Measurements from ENCODE around the gene ARMC9. TPM values are rescaled to one million over a fixed set of nuclear protein-coding genes. Genes with fewer than 3 reads are reported as not detected.

Gene ARMC9
- total and polyA plus RNA-seq, 2 experiments from 2014 or later, result 15.1 to 17.3 TPM

GRCh38 chr2:231212329-231212845 is 14.0 kb downstream of the ARMC9 start:
- WGBS, 2 experiments (ENCODE audit: low coverage in 1 of 2, low lambda C conversion rate in 2 of 2, missing lambda C conversion rate in 2 of 2), result 94% methylated on average over 6 of the region's 6 CpGs

GRCh38 chr2:231213931-231214642 is 15.7 kb downstream of the ARMC9 start:
- TF ChIP-seq EZH2 (IDR thresholded peaks at IDR 0.05; ENCODE audit: insufficient read depth, poor library complexity, severe bottlenecking) (no peak), EZH2phosphoT487 (IDR thresholded peaks at IDR 0.05; ENCODE audit: insufficient read depth, low read depth) (no peak)
- in situ Hi-C loops (cut with MboI), result no loop called here
- Histone ChIP-seq H3K4me1 (ENCODE audit: insufficient read depth) (no peaks in the 10 kb centered on the region), H3K36me3 (ENCODE audit: low read depth) (peaks cover 16% of the 10 kb centered on the region), H3K79me2 (ENCODE audit: insufficient read depth) (no peaks in the 10 kb centered on the region), H3K4me3 (no peak overlapping the region), H3F3A (ENCODE audit: insufficient read depth) (no peaks in the 10 kb centered on the region), H3K27ac (no peak overlapping the region), H3K9me2 (ENCODE audit: insufficient read depth) (no peaks in the 10 kb centered on the region), H3K9ac (no peak overlapping the region), H2AFZ (no peak overlapping the region), H3K27me3 (replicated peaks; ENCODE audit: insufficient read depth) (no peaks in the 10 kb centered on the region), H3K4me2 (ENCODE audit: unreplicated experiment) (no peak overlapping the region), H4K20me1 (ENCODE audit: insufficient read depth) (no peaks in the 10 kb centered on the region), H3K9me3 (ENCODE audit: low read depth) (no peaks in the 10 kb centered on the region)
- WGBS, 2 experiments (ENCODE audit: low coverage in 1 of 2, low lambda C conversion rate in 2 of 2, missing lambda C conversion rate in 2 of 2), result 98 to 99% methylated on average over 6 of the region's 6 CpGs
- DNase-seq, result no peak

More at GRCh38 chr2:231212329-231212845, 14.0 kb downstream of the ARMC9 start:
- TF ChIP-seq EZH2 (IDR thresholded peaks at IDR 0.05; ENCODE audit: insufficient read depth, poor library complexity, severe bottlenecking) (no peak), EZH2phosphoT487 (IDR thresholded peaks at IDR 0.05; ENCODE audit: insufficient read depth, low read depth) (no peak)
- Histone ChIP-seq H3K9me2 (ENCODE audit: insufficient read depth) (no peaks in the 10 kb centered on the region), H3K4me3 (no peak overlapping the region), H3K9ac (no peak overlapping the region), H3K4me2 (ENCODE audit: unreplicated experiment) (no peak overlapping the region), H2AFZ (no peak overlapping the region), H3K27ac (no peak overlapping the region), H3K27me3 (replicated peaks; ENCODE audit: insufficient read depth) (no peaks in the 10 kb centered on the region), H3K9me3 (ENCODE audit: low read depth) (no peaks in the 10 kb centered on the region), H3K36me3 (ENCODE audit: low read depth) (peaks cover 11% of the 10 kb centered on the region), H4K20me1 (ENCODE audit: insufficient read depth) (no peaks in the 10 kb centered on the region), H3F3A (ENCODE audit: insufficient read depth) (no peaks in the 10 kb centered on the region), H3K4me1 (ENCODE audit: insufficient read depth) (no peaks in the 10 kb centered on the region), H3K79me2 (ENCODE audit: insufficient read depth) (no peaks in the 10 kb centered on the region)
- in situ Hi-C loops (cut with MboI), result no loop called here
- DNase-seq, result no peak

- H3K79me2 ChIP-seq (ENCODE audit: insufficient read depth), result no peaks in the 10 kb centered on the region
- H3K4me1 ChIP-seq (ENCODE audit: insufficient read depth), result no peaks in the 10 kb centered on the region
- H3K4me2 ChIP-seq (ENCODE audit: unreplicated experiment), result no peak overlapping the region
- peaks cover 25% of the 10 kb centered on the region for H3K36me3 ChIP-seq (ENCODE audit: low read depth)
- H3K9ac ChIP-seq, result no peak overlapping the region
- WGBS, 2 experiments (ENCODE audit: low coverage in 1 of 2, low lambda C conversion rate in 2 of 2, missing lambda C conversion rate in 2 of 2), result 96 to 98% methylated on average over 3 of the region's 3 CpGs
- H3K9me2 ChIP-seq (ENCODE audit: insufficient read depth), result no peaks in the 10 kb centered on the region
- no peak overlapping the region for H3K27ac ChIP-seq
- peaks cover 3% of the 10 kb centered on the region; the same call in 1 of the 2 replicates for H3F3A ChIP-seq (ENCODE audit: insufficient read depth)
- no peaks in the 10 kb centered on the region for H3K9me3 ChIP-seq (ENCODE audit: low read depth)
- no peaks in the 10 kb centered on the region for H4K20me1 ChIP-seq (ENCODE audit: insufficient read depth)
- H3K4me3 ChIP-seq, result no peak overlapping the region
- no peaks in the 10 kb centered on the region for H3K27me3 ChIP-seq (replicated peaks; ENCODE audit: insufficient read depth)
- DNase-seq, result no peak
- TF ChIP-seq EZH2 (IDR thresholded peaks at IDR 0.05; ENCODE audit: insufficient read depth, poor library complexity, severe bottlenecking) (no peak), EZH2phosphoT487 (IDR thresholded peaks at IDR 0.05; ENCODE audit: insufficient read depth, low read depth) (no peak)
- in situ Hi-C loops (cut with MboI), result no loop called here
- no peak overlapping the region for H2AFZ ChIP-seq
These were observed 19.9 kb downstream of the ARMC9 start for GRCh38 chr2:231218366-231218765.

- Histone ChIP-seq H3F3A (ENCODE audit: insufficient read depth) (peaks cover 3% of the 10 kb centered on the region; the same call in 1 of the 2 replicates), H3K4me1 (ENCODE audit: insufficient read depth) (no peaks in the 10 kb centered on the region), H3K9ac (no peak overlapping the region), H3K4me2 (ENCODE audit: unreplicated experiment) (no peak overlapping the region), H3K27me3 (replicated peaks; ENCODE audit: insufficient read depth) (no peaks in the 10 kb centered on the region), H2AFZ (no peak overlapping the region), H3K79me2 (ENCODE audit: insufficient read depth) (no peaks in the 10 kb centered on the region), H3K4me3 (no peak overlapping the region), H3K36me3 (ENCODE audit: low read depth) (peaks cover 30% of the 10 kb centered on the region), H3K9me2 (ENCODE audit: insufficient read depth) (no peaks in the 10 kb centered on the region), H4K20me1 (ENCODE audit: insufficient read depth) (no peaks in the 10 kb centered on the region), H3K9me3 (ENCODE audit: low read depth) (no peaks in the 10 kb centered on the region), H3K27ac (no peak overlapping the region)
- 97 to 99% methylated on average over 3 of the region's 3 CpGs for WGBS, 2 experiments (ENCODE audit: low coverage in 1 of 2, low lambda C conversion rate in 2 of 2, missing lambda C conversion rate in 2 of 2)
- TF ChIP-seq EZH2 (IDR thresholded peaks at IDR 0.05; ENCODE audit: insufficient read depth, poor library complexity, severe bottlenecking) (no peak), EZH2phosphoT487 (IDR thresholded peaks at IDR 0.05; ENCODE audit: insufficient read depth, low read depth) (no peak)
- DNase-seq, result no peak
- in situ Hi-C loops (cut with MboI), result no loop called here
These were observed 20.9 kb downstream of the ARMC9 start for GRCh38 chr2:231219289-231219688.
